K562 (cell line): ENCODE data around the gene FSTL1. TPM values are rescaled to one million over a fixed set of nuclear protein-coding genes. Genes with fewer than 3 reads are reported as not detected.

Experiments
- ATAC-seq: fragments of 200-7000 bp; cut with Tn5 transposase; 3 replicates; pipeline ENCODE4 v1.9.1; 2020; ENCODE audit warnings: moderate library complexity
- BruUV-seq: library from RNA; stranded (reverse); fragments of 400-500 nt; replicated peaks from 2 replicates; lab custom pipeline; 2021; lab: Mats Ljungman, UMichigan
- CTCF ChIA-PET: fragments of 300-600 bp; formaldehyde crosslinking; extraction: SDS; loops from one replicate; lab custom pipeline; 2021; ENCODE audit warnings: low intra/inter-chr PET ratio; lab: Yijun Ruan, JAX
- POLR2A ChIA-PET: fragments of 300-600, 350-650 bp; sonication (Branson Sonifier 250); formaldehyde crosslinking; extraction: SDS; loops from one replicate; lab custom pipeline; 2021; ENCODE audit warnings: antibody characterized with exemption, inconsistent platforms; lab: Yijun Ruan, JAX
- DNase-seq, 4 experiments: peaks; one replicate each; pipeline versions ENCODE4 v3.0.0 to v3.0.0-alpha.2; 2011 to 2018; ENCODE audit warnings: low spot score in 3 of 4, mixed read lengths in 3 of 4; ENCODE audit errors: extremely low read depth in 1 of 4
- FAIRE-seq: peaks from 2 replicates; lab custom pipeline; 2011; peaks lifted over from hg19 to GRCh38; lab: Jason Lieb, UNC
- H2AFZ ChIP-seq: 2 replicates; pipeline ENCODE4 v1.6.0; 2011; ENCODE audit warnings: low read depth, low read length, control low read depth, inconsistent platforms
- H3K27ac ChIP-seq: fragments of 200-600 bp; 3 replicates; pipeline ENCODE4 v1.8.0; 2011; ENCODE audit warnings: low read depth, mild to moderate bottlenecking, control low read depth, inconsistent platforms, low read length, moderate library complexity, mixed read lengths; ENCODE audit errors: extremely low read depth
- H3K27me3 ChIP-seq, 2 experiments: fragments of 300-600 bp in 1 of 2; 2 replicates in 1 of 2; 3 replicates in 1 of 2; pipeline versions ENCODE4 v1.6.0 to v1.8.0; 2011; ENCODE audit warnings: inconsistent platforms in 2 of 2, low read length in 2 of 2, mild to moderate bottlenecking in 1 of 2, mixed read lengths in 1 of 2, moderate library complexity in 1 of 2; ENCODE audit not compliant: control insufficient read depth in 2 of 2, insufficient read depth in 2 of 2
- H3K36me3 ChIP-seq: fragments of 300-600 bp; 3 replicates; pipeline ENCODE4 v1.8.0; 2011; ENCODE audit warnings: mild to moderate bottlenecking, low read length, inconsistent platforms; ENCODE audit not compliant: control insufficient read depth, insufficient read depth
- H3K4me1 ChIP-seq, 2 experiments: fragments of 200-600 bp in 1 of 2; replicated peaks in 1 of 2; 2 replicates in 1 of 2; 3 replicates in 1 of 2; pipeline versions ENCODE4 v1.5.1 to v1.8.0; 2011; ENCODE audit warnings: inconsistent platforms in 2 of 2, low read length in 2 of 2, mild to moderate bottlenecking in 1 of 2, mixed read lengths in 1 of 2, moderate library complexity in 1 of 2; ENCODE audit not compliant: control insufficient read depth in 2 of 2, insufficient read depth in 2 of 2
- H3K4me2 ChIP-seq: 2 replicates; pipeline ENCODE4 v1.6.1; 2011; ENCODE audit warnings: low read length, control low read depth, inconsistent platforms, mixed read lengths; ENCODE audit not compliant: insufficient read depth
- H3K4me3 ChIP-seq: fragments of 200-600 bp; sonication (generic), shearing (Covaris generic); 2 replicates; pipeline ENCODE4 v1.5.1; 2016; ENCODE audit warnings: control low read depth, inconsistent platforms
- H3K79me2 ChIP-seq: fragments of 200-600 bp; 3 replicates; pipeline ENCODE4 v1.8.0; 2011; ENCODE audit warnings: low read length, inconsistent platforms; ENCODE audit not compliant: control insufficient read depth, insufficient read depth
- H3K9ac ChIP-seq, 2 experiments: 2 replicates each; pipeline versions ENCODE4 v1.6.0 to v1.6.1; 2011; ENCODE audit warnings: low read depth in 2 of 2, low read length in 2 of 2, control low read depth in 1 of 2, inconsistent platforms in 1 of 2, mild to moderate bottlenecking in 1 of 2, mixed read lengths in 1 of 2; ENCODE audit not compliant: insufficient read depth in 1 of 2
- H3K9me1 ChIP-seq: one replicate; pipeline ENCODE4 v1.6.0; 2011; ENCODE audit warnings: inconsistent platforms, mild to moderate bottlenecking, low read length, moderate library complexity; ENCODE audit not compliant: control insufficient read depth, insufficient read depth
- H3K9me3 ChIP-seq: replicated peaks from 2 replicates; pipeline ENCODE4 v1.5.1; 2011; ENCODE audit warnings: low read depth, low read length, inconsistent platforms; ENCODE audit not compliant: control insufficient read depth, insufficient read depth
- H4K20me1 ChIP-seq: replicated peaks from 2 replicates; pipeline ENCODE4 v1.6.1; 2011; ENCODE audit warnings: low read length, inconsistent platforms, mixed read lengths; ENCODE audit not compliant: control insufficient read depth, insufficient read depth
- CEBPG ChIP-seq, 3 experiments: fragments of 200-800 bp in 1 of 3; sonication (Bioruptor generic) in 1 of 3; sonication (generic) in 1 of 3; formaldehyde crosslinking in 1 of 3; IDR thresholded peaks in 2 of 3; conservative IDR thresholded peaks in 1 of 3; 2 replicates each; pipeline versions ENCODE4 v1.6.1 to v1.8.0; 2016 to 2022; ENCODE audit warnings: missing compliant biosample characterization in 2 of 3, missing genetic modification characterization in 2 of 3, mild to moderate bottlenecking in 1 of 3, missing genetic modification reagents in 1 of 3
- MAFK ChIP-seq: IDR thresholded peaks from 2 replicates; pipeline ENCODE4 v1.6.1; 2011; ENCODE audit warnings: low read length, improper control_type of control experiment
- MED1 ChIP-seq: sonication (generic); formaldehyde crosslinking; IDR thresholded peaks from 2 replicates; pipeline ENCODE4 v1.8.1; 2023; ENCODE audit warnings: missing genetic modification reagents, borderline replicate concordance
- POLR3G ChIP-seq: IDR thresholded peaks from 2 replicates; pipeline ENCODE4 v1.6.1; 2011; ENCODE audit not compliant: insufficient read length, insufficient replicate concordance; ENCODE audit errors: extremely low read depth
- SMARCE1 ChIP-seq: fragments of 450-650 bp; IDR thresholded peaks from 2 replicates; pipeline ENCODE4 v1.7.1; 2016; ENCODE audit warnings: mild to moderate bottlenecking
- SRSF1 ChIP-seq: fragments of 200-400 bp; formaldehyde crosslinking; IDR thresholded peaks from 2 replicates; pipeline ENCODE4 v1.6.1; 2017; ENCODE audit warnings: mild to moderate bottlenecking, low read depth, low read length, moderate library complexity
- TCFL5 ChIP-seq: fragments of 250-450 bp; sonication (Bioruptor Pico); conservative IDR thresholded peaks from 2 replicates; pipeline ENCODE4 v1.6.1; 2021; ENCODE audit warnings: mild to moderate bottlenecking, moderate library complexity, matching md5 sums
- ZNF316 ChIP-seq: fragments of 450-650 bp; IDR thresholded peaks from 2 replicates; pipeline ENCODE4 v1.6.1; 2016
- ZNF324 ChIP-seq: fragments of 250-450 bp; sonication (Bioruptor Pico); IDR thresholded peaks from 2 replicates; pipeline ENCODE4 v1.4.0; 2020; ENCODE audit warnings: mild to moderate bottlenecking
- ZNF444 ChIP-seq: fragments of 250-450 bp; sonication (Bioruptor Pico); IDR thresholded peaks from 2 replicates; pipeline ENCODE4 v1.4.0; 2020; ENCODE audit warnings: mild to moderate bottlenecking, moderate library complexity
- WGBS: fragments of 100-300 bp; shearing (Covaris generic); methylation state at CpG from one replicate; pipeline ENCODE4 v1.1.6; 2016; ENCODE audit warnings: low coverage, mixed read lengths; ENCODE audit not compliant: insufficient coverage; ENCODE audit errors: missing lambda C conversion rate; 5-methylcytosine and 5-hydroxymethylcytosine counted together
- in situ Hi-C: fragments of 300-500 bp; cut with MboI; formaldehyde crosslinking; loops from 4 replicates; pipeline ENCODE4 v1.15.0; 2018; ENCODE audit warnings: inconsistent platforms, mixed read lengths
- intact Hi-C: fragments of 100-400 bp; cut with micrococcal nuclease; formaldehyde crosslinking; loops from 2 replicates; pipeline ENCODE4 v1.14.2; 2022
- polyA plus RNA-seq, 8 experiments: library from polyadenylated mRNA; depleted of rRNA in 4 of 8; stranded (reverse) in 5 of 8; unstranded in 3 of 8; fragments of >200 nt; fragmentation: Nextera tagmentation in 2 of 8; fragmentation: Illumina TruSeq in 1 of 8; extraction: Ambion mirVana in 2 of 8; extraction: Trizol in 1 of 8; gene quantifications; 2 replicates each; pipeline versions ENCODE4 v1.2.1 to v1.2.3, GENCODE V29; 2011 to 2014; ENCODE audit warnings: inconsistent platforms in 1 of 8, missing spikeins in 1 of 8
- total RNA-seq, 7 experiments: library from RNA; depleted of rRNA in 6 of 7; stranded (reverse); fragments of >200 nt in 6 of 7; fragmentation: Illumina TruSeq in 2 of 7; extraction: Trizol in 2 of 7; gene quantifications; 2 replicates each; pipeline versions ENCODE4 v1.2.1 to v1.2.3, GENCODE V29; 2011 to 2021; ENCODE audit warnings: low replicate concordance in 1 of 7
- TF ChIP-seq, protein P1 (sequence below), 2 experiments: fragments of 150-350 bp in 1 of 2; IDR thresholded peaks; 2 replicates each; pipeline ENCODE4 v1.6.1; 2012 to 2016; ENCODE audit warnings: low read depth in 2 of 2, low read length in 2 of 2, mild to moderate bottlenecking in 1 of 2, moderate library complexity in 1 of 2
- TF ChIP-seq, protein P2 (sequence below): fragments of 450-650 bp; formaldehyde crosslinking; IDR thresholded peaks from 2 replicates; pipeline ENCODE4 v1.4.0; 2022; ENCODE audit warnings: missing genetic modification characterization
- TF ChIP-seq, protein P3 (sequence below): fragments of 450-650 bp; formaldehyde crosslinking; IDR thresholded peaks from 2 replicates; pipeline ENCODE4 v1.4.0; 2020; ENCODE audit warnings: mild to moderate bottlenecking, mixed read lengths

Gene FSTL1
- total and polyA plus RNA-seq, 9 of the 15 experiments (the other 6 are each of a cell fraction or from before 2014, with no cell fraction given): 0.01 to 0.58 (median 0.08) TPM; not detected in 2

DNA sequence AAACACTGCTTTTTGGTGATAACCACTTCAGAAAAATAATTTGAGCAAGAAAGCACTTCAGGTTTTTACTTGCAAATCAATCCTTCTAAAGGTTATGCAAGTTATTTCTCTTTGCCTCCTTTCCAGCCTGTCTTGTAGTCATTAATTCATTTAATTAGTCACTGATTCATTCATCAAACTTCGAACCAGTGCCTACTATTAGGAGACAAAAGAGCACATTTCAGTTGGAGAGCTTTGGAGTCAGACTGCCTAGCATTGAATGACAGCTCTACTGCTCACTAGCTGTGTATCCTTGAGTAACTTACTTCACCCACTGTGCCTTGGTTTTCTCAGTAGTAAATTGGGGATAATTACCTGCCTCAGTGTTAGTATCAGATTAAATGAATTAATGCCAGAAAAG, 86.7 kb downstream of the FSTL1 start:
- Histone ChIP-seq H3K27me3 (no peaks in the 10 kb centered on the region), H2AFZ (no peak overlapping the region), H3K9ac (no peak overlapping the region), H3K79me2 (no peaks in the 10 kb centered on the region), H3K9me3 (no peaks in the 10 kb centered on the region), H3K4me2 (no peak overlapping the region), H3K9me1 (no peaks in the 10 kb centered on the region), H3K27ac (no peak overlapping the region), H3K4me1 (no peaks in the 10 kb centered on the region), H4K20me1 (no peaks in the 10 kb centered on the region), H3K36me3 (no peaks in the 10 kb centered on the region), H3K4me3 (no peak overlapping the region)
- BruUV-seq: no TSS peak
- ChIA-PET CTCF (no interaction called here), POLR2A (interaction anchor here (0.8 kb wide), 1 partner anchor 15 kb away, joined by 3 read pairs; the partner anchor contains the start of gene LRRC58)
- FAIRE-seq (no peak), ATAC-seq (no peak), DNase-seq (no peak)
- intact Hi-C loops: no loop called here
- in situ Hi-C loops: no loop called here
- TF ChIP-seq ZNF324 (CRISPR knock-in tag): no peak
- TF ChIP-seq MAFK: no peak
- no peak for TF ChIP-seq SRSF1
- no peak for TF ChIP-seq POLR3G
- TF ChIP-seq, protein P1, sequence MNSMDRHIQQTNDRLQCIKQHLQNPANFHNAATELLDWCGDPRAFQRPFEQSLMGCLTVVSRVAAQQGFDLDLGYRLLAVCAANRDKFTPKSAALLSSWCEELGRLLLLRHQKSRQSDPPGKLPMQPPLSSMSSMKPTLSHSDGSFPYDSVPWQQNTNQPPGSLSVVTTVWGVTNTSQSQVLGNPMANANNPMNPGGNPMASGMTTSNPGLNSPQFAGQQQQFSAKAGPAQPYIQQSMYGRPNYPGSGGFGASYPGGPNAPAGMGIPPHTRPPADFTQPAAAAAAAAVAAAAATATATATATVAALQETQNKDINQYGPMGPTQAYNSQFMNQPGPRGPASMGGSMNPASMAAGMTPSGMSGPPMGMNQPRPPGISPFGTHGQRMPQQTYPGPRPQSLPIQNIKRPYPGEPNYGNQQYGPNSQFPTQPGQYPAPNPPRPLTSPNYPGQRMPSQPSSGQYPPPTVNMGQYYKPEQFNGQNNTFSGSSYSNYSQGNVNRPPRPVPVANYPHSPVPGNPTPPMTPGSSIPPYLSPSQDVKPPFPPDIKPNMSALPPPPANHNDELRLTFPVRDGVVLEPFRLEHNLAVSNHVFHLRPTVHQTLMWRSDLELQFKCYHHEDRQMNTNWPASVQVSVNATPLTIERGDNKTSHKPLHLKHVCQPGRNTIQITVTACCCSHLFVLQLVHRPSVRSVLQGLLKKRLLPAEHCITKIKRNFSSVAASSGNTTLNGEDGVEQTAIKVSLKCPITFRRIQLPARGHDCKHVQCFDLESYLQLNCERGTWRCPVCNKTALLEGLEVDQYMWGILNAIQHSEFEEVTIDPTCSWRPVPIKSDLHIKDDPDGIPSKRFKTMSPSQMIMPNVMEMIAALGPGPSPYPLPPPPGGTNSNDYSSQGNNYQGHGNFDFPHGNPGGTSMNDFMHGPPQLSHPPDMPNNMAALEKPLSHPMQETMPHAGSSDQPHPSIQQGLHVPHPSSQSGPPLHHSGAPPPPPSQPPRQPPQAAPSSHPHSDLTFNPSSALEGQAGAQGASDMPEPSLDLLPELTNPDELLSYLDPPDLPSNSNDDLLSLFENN (IDR thresholded peaks at IDR 0.05; ENCODE audit: low read depth in 2 of 2, low read length in 2 of 2): no peak
- TF ChIP-seq MED1 (CRISPR knock-in tag): no peak
- no peak for TF ChIP-seq ZNF444 (CRISPR knock-in tag)
- TF ChIP-seq SMARCE1: no peak
- TF ChIP-seq CEBPG (CRISPR knock-in tag; IDR thresholded peaks at IDR 0.05): no peak
- TF ChIP-seq CEBPG (tag; conservative IDR thresholded peaks at IDR 0.05 in 1 of 2, IDR thresholded peaks at IDR 0.05 in 1 of 2): no peak
- TF ChIP-seq ZNF316: no peak
- TF ChIP-seq, protein P2, sequence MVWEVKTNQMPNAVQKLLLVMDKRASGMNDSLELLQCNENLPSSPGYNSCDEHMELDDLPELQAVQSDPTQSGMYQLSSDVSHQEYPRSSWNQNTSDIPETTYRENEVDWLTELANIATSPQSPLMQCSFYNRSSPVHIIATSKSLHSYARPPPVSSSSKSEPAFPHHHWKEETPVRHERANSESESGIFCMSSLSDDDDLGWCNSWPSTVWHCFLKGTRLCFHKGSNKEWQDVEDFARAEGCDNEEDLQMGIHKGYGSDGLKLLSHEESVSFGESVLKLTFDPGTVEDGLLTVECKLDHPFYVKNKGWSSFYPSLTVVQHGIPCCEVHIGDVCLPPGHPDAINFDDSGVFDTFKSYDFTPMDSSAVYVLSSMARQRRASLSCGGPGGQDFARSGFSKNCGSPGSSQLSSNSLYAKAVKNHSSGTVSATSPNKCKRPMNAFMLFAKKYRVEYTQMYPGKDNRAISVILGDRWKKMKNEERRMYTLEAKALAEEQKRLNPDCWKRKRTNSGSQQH (CRISPR knock-in tag): no peak
- TF ChIP-seq TCFL5 (CRISPR knock-in tag): no peak
- TF ChIP-seq, protein P3, sequence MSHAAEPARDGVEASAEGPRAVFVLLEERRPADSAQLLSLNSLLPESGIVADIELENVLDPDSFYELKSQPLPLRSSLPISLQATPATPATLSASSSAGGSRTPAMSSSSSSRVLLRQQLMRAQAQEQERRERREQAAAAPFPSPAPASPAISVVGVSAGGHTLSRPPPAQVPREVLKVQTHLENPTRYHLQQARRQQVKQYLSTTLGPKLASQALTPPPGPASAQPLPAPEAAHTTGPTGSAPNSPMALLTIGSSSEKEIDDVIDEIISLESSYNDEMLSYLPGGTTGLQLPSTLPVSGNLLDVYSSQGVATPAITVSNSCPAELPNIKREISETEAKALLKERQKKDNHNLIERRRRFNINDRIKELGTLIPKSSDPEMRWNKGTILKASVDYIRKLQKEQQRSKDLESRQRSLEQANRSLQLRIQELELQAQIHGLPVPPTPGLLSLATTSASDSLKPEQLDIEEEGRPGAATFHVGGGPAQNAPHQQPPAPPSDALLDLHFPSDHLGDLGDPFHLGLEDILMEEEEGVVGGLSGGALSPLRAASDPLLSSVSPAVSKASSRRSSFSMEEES (CRISPR knock-in tag): no peak
- 0% methylated on average over 1 of the region's 1 CpG for WGBS
